HEK293 (cell line): ENCODE results near the gene MKLN1.

ENCODE experiments used
- CTCF ChIA-PET: fragments of 350-600 bp; formaldehyde crosslinking; extraction: SDS; loops from one replicate; lab custom pipeline; 2021; ENCODE audit warnings: antibody characterized with exemption; lab: Yijun Ruan, JAX
- POLR2A ChIA-PET: fragments of 300-600 bp; formaldehyde crosslinking; extraction: SDS; loops from one replicate; lab custom pipeline; 2020; ENCODE audit warnings: antibody characterized with exemption, inconsistent platforms; lab: Yijun Ruan, JAX
- H3K27ac ChIP-seq: fragments of 200-500 bp; sonication (Bioruptor generic); 2 replicates; pipeline ENCODE4 v1.5.1; 2014; ENCODE audit warnings: low read depth, low read length, control low read depth, inconsistent platforms; ENCODE audit errors: extremely low read depth
- H3K36me3 ChIP-seq, 2 experiments: fragments of 200-500 bp in 1 of 2; sonication (Bioruptor generic) in 1 of 2; 1 replicate in 1 of 2; 2 replicates in 1 of 2; pipeline ENCODE4 v1.5.1; 2014 to 2017; ENCODE audit warnings: inconsistent platforms in 2 of 2, low read length in 2 of 2; ENCODE audit not compliant: control insufficient read depth in 2 of 2, insufficient read depth in 1 of 2
- H3K4me1 ChIP-seq: fragments of 200-500 bp; sonication (Bioruptor generic); 2 replicates; pipeline ENCODE4 v1.5.1; 2014; ENCODE audit warnings: mild to moderate bottlenecking, low read length, inconsistent platforms; ENCODE audit not compliant: control insufficient read depth, insufficient read depth
- H3K4me3 ChIP-seq: 2 replicates; pipeline ENCODE4 v1.5.1; 2011; ENCODE audit warnings: low read depth, mild to moderate bottlenecking, control low read depth, low read length, moderate library complexity
- H3K9me3 ChIP-seq: fragments of 200-500 bp; sonication (Bioruptor generic); 2 replicates; pipeline ENCODE4 v1.5.1; 2014; ENCODE audit warnings: low read depth, low read length, inconsistent platforms; ENCODE audit not compliant: control insufficient read depth, insufficient read depth
- OVOL3 ChIP-seq: fragments of 450-650 bp; formaldehyde crosslinking; IDR thresholded peaks from 2 replicates; pipeline ENCODE4 v1.5.1; 2016; ENCODE audit warnings: missing biosample characterization, missing genetic modification characterization
- ZNF121 ChIP-seq: fragments of 450-650 bp; formaldehyde crosslinking; IDR thresholded peaks from 2 replicates; pipeline ENCODE4 v1.5.1; 2016; ENCODE audit warnings: missing biosample characterization, missing genetic modification characterization
- ZNF169 ChIP-seq: fragments of 450-650 bp; formaldehyde crosslinking; IDR thresholded peaks from 2 replicates; pipeline ENCODE4 v1.5.1; 2016; ENCODE audit warnings: missing biosample characterization, missing genetic modification characterization
- ZNF174 ChIP-seq: fragments of 450-650 bp; formaldehyde crosslinking; IDR thresholded peaks from 2 replicates; pipeline ENCODE4 v1.5.0; 2017; ENCODE audit warnings: missing biosample characterization, mild to moderate bottlenecking, missing genetic modification characterization
- ZNF202 ChIP-seq: fragments of 450-650 bp; formaldehyde crosslinking; IDR thresholded peaks from 2 replicates; pipeline ENCODE4 v1.5.1; 2016; ENCODE audit warnings: missing biosample characterization, missing genetic modification characterization, borderline replicate concordance
- ZNF394 ChIP-seq: fragments of 450-650 bp; formaldehyde crosslinking; IDR thresholded peaks from 2 replicates; pipeline ENCODE4 v1.5.1; 2016; ENCODE audit warnings: missing biosample characterization, missing genetic modification characterization, mild to moderate bottlenecking, moderate library complexity, borderline replicate concordance
- ZNF433 ChIP-seq: fragments of 450-650 bp; formaldehyde crosslinking; IDR thresholded peaks from 2 replicates; pipeline ENCODE4 v1.5.1; 2016; ENCODE audit warnings: missing biosample characterization, missing genetic modification characterization, low read depth
- ZNF501 ChIP-seq: fragments of 450-650 bp; formaldehyde crosslinking; IDR thresholded peaks from 2 replicates; pipeline ENCODE4 v1.5.1; 2016; ENCODE audit warnings: missing biosample characterization, missing genetic modification characterization
- ZNF510 ChIP-seq: fragments of 450-650 bp; formaldehyde crosslinking; IDR thresholded peaks from 2 replicates; pipeline ENCODE4 v1.5.1; 2018; ENCODE audit warnings: mild to moderate bottlenecking, missing genetic modification characterization, missing biosample characterization; ENCODE audit not compliant: insufficient replicate concordance
- ZNF600 ChIP-seq: fragments of 450-650 bp; formaldehyde crosslinking; IDR thresholded peaks from 2 replicates; pipeline ENCODE4 v1.5.1; 2016; ENCODE audit warnings: missing biosample characterization, missing genetic modification characterization
- TF ChIP-seq, protein P1 (sequence below): fragments of 450-650 bp; formaldehyde crosslinking; IDR thresholded peaks from 2 replicates; pipeline ENCODE4 v1.5.1; 2016; ENCODE audit warnings: missing biosample characterization, missing genetic modification characterization
- TF ChIP-seq, protein P2 (sequence below): fragments of 450-650 bp; formaldehyde crosslinking; IDR thresholded peaks from 2 replicates; pipeline ENCODE4 v1.5.1; 2017; ENCODE audit warnings: missing biosample characterization, missing genetic modification characterization
- TF ChIP-seq, protein P3 (sequence below): fragments of 450-650 bp; formaldehyde crosslinking; conservative IDR thresholded peaks from 2 replicates; pipeline ENCODE4 v1.5.1; 2016; ENCODE audit warnings: low read depth, missing biosample characterization, missing genetic modification characterization
- TF ChIP-seq, protein P4 (sequence below): fragments of 450-650 bp; formaldehyde crosslinking; IDR thresholded peaks from 2 replicates; pipeline ENCODE4 v1.5.1; 2017; ENCODE audit warnings: missing biosample characterization, missing genetic modification characterization
- TF ChIP-seq, protein P5 (sequence below): fragments of 450-650 bp; formaldehyde crosslinking; IDR thresholded peaks from 2 replicates; pipeline ENCODE4 v1.5.1; 2016; ENCODE audit warnings: missing biosample characterization, missing genetic modification characterization

The MKLN1 gene

DNA sequence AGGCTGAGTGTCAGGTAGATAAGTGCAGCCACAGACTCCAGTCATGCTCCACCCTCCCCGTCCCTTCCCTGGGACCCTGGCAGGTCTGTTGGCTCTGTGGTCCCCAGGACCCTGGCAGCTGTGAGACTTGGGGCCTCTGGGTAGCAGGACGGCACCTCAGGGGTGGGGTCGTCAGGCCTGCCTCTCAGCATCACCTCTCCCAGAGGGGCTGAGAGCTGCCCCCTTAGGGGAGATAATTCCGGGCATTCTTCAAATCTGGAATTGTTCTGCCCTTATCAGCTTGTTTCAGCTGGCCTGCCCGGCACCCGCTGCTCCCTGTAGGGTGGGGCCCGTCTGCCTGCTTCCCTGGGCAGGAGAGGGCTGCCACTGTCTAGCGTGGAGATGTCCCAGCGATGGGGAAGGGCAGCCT is 205.5 kb downstream of the MKLN1 start (continued):
- TF ChIP-seq, protein P1, sequence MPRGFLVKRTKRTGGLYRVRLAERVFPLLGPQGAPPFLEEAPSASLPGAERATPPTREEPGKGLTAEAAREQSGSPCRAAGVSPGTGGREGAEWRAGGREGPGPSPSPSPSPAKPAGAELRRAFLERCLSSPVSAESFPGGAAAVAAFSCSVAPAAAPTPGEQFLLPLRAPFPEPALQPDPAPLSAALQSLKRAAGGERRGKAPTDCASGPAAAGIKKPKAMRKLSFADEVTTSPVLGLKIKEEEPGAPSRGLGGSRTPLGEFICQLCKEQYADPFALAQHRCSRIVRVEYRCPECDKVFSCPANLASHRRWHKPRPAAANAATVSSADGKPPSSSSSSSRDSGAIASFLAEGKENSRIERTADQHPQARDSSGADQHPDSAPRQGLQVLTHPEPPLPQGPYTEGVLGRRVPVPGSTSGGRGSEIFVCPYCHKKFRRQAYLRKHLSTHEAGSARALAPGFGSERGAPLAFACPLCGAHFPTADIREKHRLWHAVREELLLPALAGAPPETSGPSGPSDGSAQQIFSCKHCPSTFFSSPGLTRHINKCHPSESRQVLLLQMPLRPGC, result no peak
- no peak for TF ChIP-seq ZNF394 (tag by site-specific recombination)

DNA sequence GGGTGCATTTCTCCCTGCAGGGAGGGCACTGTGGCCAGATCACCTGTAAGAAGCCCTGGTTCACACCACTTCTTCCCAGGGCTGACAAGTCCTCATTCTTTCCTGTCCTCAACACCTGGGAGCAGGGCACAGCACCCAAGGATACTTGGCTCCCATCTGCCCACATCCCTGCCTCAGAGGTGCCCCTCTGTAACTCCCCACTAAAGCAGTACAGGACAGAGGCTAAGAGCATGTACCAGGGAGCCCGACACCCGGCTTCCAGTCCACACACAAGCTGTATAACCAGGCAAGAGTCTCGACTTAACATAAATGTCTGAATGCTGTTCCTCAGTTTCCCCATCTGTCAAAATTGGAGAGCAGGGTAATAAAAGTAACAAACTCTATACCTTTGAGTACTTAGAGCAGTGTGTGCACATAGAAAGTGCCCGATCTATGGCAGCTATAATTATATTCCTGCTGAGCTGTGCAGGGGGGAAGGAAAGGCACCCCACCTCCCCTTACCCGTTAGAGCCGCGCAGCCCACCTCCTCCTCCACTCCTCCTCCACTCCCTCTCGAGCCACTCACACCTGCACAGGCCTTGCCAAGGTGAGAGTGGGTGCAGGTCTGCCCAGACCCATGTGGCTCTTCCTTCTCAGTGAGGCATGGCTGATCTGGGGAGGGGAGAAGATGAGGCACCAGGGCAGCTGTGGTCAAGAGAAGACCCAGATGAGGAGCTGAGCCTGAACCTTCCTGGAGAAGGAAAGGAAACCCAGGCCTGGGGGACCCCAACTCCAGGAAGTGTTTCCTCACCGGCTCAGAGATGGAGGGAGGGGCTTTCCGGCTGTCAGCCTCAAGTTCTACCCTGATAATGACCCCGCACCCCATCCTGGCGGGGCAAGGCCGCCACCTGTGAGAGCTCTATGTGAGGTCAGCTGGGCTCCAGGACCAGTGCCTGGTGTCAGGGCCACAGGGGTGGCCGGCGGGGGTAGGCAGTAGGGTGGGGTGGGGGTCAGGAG is 206.2 kb downstream of the MKLN1 start:
- POLR2A ChIA-PET, result interaction anchor here (1.0 to 1.6 kb wide), 2 partner anchors 9 to 12 kb away, joined by 3 read pairs; no protein-coding TSS in a partner anchor
- TF ChIP-seq, protein P2, sequence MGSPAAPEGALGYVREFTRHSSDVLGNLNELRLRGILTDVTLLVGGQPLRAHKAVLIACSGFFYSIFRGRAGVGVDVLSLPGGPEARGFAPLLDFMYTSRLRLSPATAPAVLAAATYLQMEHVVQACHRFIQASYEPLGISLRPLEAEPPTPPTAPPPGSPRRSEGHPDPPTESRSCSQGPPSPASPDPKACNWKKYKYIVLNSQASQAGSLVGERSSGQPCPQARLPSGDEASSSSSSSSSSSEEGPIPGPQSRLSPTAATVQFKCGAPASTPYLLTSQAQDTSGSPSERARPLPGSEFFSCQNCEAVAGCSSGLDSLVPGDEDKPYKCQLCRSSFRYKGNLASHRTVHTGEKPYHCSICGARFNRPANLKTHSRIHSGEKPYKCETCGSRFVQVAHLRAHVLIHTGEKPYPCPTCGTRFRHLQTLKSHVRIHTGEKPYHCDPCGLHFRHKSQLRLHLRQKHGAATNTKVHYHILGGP (tag by site-specific recombination), result no peak
- TF ChIP-seq, protein P3, sequence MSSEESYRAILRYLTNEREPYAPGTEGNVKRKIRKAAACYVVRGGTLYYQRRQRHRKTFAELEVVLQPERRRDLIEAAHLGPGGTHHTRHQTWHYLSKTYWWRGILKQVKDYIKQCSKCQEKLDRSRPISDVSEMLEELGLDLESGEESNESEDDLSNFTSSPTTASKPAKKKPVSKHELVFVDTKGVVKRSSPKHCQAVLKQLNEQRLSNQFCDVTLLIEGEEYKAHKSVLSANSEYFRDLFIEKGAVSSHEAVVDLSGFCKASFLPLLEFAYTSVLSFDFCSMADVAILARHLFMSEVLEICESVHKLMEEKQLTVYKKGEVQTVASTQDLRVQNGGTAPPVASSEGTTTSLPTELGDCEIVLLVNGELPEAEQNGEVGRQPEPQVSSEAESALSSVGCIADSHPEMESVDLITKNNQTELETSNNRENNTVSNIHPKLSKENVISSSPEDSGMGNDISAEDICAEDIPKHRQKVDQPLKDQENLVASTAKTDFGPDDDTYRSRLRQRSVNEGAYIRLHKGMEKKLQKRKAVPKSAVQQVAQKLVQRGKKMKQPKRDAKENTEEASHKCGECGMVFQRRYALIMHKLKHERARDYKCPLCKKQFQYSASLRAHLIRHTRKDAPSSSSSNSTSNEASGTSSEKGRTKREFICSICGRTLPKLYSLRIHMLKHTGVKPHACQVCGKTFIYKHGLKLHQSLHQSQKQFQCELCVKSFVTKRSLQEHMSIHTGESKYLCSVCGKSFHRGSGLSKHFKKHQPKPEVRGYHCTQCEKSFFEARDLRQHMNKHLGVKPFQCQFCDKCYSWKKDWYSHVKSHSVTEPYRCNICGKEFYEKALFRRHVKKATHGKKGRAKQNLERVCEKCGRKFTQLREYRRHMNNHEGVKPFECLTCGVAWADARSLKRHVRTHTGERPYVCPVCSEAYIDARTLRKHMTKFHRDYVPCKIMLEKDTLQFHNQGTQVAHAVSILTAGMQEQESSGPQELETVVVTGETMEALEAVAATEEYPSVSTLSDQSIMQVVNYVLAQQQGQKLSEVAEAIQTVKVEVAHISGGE (tag by site-specific recombination), result no peak
- TF ChIP-seq, protein P4, sequence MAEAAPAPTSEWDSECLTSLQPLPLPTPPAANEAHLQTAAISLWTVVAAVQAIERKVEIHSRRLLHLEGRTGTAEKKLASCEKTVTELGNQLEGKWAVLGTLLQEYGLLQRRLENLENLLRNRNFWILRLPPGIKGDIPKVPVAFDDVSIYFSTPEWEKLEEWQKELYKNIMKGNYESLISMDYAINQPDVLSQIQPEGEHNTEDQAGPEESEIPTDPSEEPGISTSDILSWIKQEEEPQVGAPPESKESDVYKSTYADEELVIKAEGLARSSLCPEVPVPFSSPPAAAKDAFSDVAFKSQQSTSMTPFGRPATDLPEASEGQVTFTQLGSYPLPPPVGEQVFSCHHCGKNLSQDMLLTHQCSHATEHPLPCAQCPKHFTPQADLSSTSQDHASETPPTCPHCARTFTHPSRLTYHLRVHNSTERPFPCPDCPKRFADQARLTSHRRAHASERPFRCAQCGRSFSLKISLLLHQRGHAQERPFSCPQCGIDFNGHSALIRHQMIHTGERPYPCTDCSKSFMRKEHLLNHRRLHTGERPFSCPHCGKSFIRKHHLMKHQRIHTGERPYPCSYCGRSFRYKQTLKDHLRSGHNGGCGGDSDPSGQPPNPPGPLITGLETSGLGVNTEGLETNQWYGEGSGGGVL (tag by site-specific recombination), result no peak
- TF ChIP-seq ZNF600 (tag by site-specific recombination) (no peak), ZNF121 (tag by site-specific recombination) (no peak), ZNF169 (tag by site-specific recombination) (no peak), ZNF433 (no peak), ZNF501 (no peak), ZNF174 (tag by site-specific recombination) (no peak), ZNF510 (tag by site-specific recombination) (no peak), OVOL3 (tag by site-specific recombination) (no peak), ZNF202 (tag by site-specific recombination) (no peak)
- TF ChIP-seq, protein P5, sequence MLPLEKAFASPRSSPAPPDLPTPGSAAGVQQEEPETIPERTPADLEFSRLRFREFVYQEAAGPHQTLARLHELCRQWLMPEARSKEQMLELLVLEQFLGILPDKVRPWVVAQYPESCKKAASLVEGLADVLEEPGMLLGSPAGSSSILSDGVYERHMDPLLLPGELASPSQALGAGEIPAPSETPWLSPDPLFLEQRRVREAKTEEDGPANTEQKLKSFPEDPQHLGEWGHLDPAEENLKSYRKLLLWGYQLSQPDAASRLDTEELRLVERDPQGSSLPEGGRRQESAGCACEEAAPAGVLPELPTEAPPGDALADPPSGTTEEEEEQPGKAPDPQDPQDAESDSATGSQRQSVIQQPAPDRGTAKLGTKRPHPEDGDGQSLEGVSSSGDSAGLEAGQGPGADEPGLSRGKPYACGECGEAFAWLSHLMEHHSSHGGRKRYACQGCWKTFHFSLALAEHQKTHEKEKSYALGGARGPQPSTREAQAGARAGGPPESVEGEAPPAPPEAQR, result no peak
- TF ChIP-seq, protein P1, result no peak
- Histone ChIP-seq H3K36me3 (no peaks in the 10 kb centered on the region), H3K9me3 (no peaks in the 10 kb centered on the region), H3K4me3 (no peak overlapping the region), H3K4me1 (no peaks in the 10 kb centered on the region), H3K27ac (no peak overlapping the region)
- CTCF ChIA-PET, result interaction anchor here (0.6 to 5.7 kb wide), 4 partner anchors 12 to 1674 kb away, joined by 3 to 39 read pairs (median 5); no protein-coding TSS in a partner anchor
